HepG2 (cell line): Measurements from ENCODE around the gene RIPOR3. TPM values are rescaled to one million over a fixed set of nuclear protein-coding genes. Genes with fewer than 3 reads are reported as not detected.

Experiments
- microRNA counts: library from miRNA; unstranded; fragments of <30 nt; microRNA quantifications from one replicate; lab custom pipeline; 2015
- microRNA-seq: library from miRNA; unstranded; fragments of <30 nt; microRNA quantifications from one replicate; pipeline ENCODE4, GENCODE V29; 2020
- polyA plus RNA-seq, 8 experiments: library from polyadenylated mRNA; depleted of rRNA in 3 of 8; stranded (reverse) in 7 of 8; unstranded in 1 of 8; fragments of >200 nt; fragmentation: Illumina TruSeq in 4 of 8; extraction: Trizol in 4 of 8; gene quantifications; 2 replicates each; pipeline versions ENCODE4 v1.2.1 to v1.2.3, GENCODE V29; 2011 to 2016; ENCODE audit warnings: low read depth in 4 of 8, missing spikeins in 1 of 8, mixed read lengths in 1 of 8; ENCODE audit not compliant: insufficient read depth in 1 of 8
- small RNA-seq, 3 experiments: library from RNA; depleted of rRNA; stranded (forward); fragments of <200 nt; gene quantifications; one replicate each; pipeline ENCODE3, GENCODE V24; 2012; ENCODE audit warnings: low read depth in 2 of 3, low replicate concordance in 1 of 3; ENCODE audit not compliant: insufficient read length in 3 of 3, insufficient read depth in 2 of 3
- total RNA-seq, 5 experiments: library from RNA; depleted of rRNA; stranded (reverse); fragments of >200 nt; fragmentation: Illumina TruSeq; extraction: Trizol; gene quantifications; 2 replicates each; pipeline ENCODE4 v1.2.3, GENCODE V29; 2016; ENCODE audit warnings: low read depth in 1 of 5

The RIPOR3 gene
- total and polyA plus RNA-seq, 2 of the 13 experiments (the other 11 are each of a cell fraction or from before 2014, with no cell fraction given), result 0.18 TPM; not detected in 1

MicroRNAs encoded within 50 kb of the gene (microRNA counts, 767-probe panel; counts per million panel counts)
- not detected for microRNA hsa-miR-645 (lab: Ali Mortazavi, UCI)

Small RNAs within 50 kb of the gene (microRNA-seq; reads per million reads assigned to microRNA genes)
- gene MIR1302-5 (not detected), gene MIR645 (not detected)

Small RNAs within 50 kb of the gene (small RNA-seq; reads per million reads assigned to genes)
- 0 reads per million in 3 experiments for gene MIR1302-5
- 0 reads per million in 3 experiments for gene MIR645
- 0 reads per million in 3 experiments for gene RF00019

Other genes starting within 250 kb of the RIPOR3 start
- 33.3 and 37.2 TPM in 2 replicates for gene PTPN1, start 181.2 kb downstream of the RIPOR3 start, total RNA-seq (2016; rRNA removed; fragmentation: Illumina TruSeq; extraction: Trizol)
- 16.8 and 17.7 TPM in 2 replicates for gene PTPN1, start 181.2 kb downstream of the RIPOR3 start, polyA plus RNA-seq (2011; rRNA removed)
- 22.2 and 26.6 TPM in 2 replicates for gene PARD6B, start 40.0 kb upstream of the RIPOR3 start, total RNA-seq (2016; rRNA removed; fragmentation: Illumina TruSeq; extraction: Trizol)
- gene PARD6B, start 40.0 kb upstream of the RIPOR3 start, polyA plus RNA-seq (2011; rRNA removed), result 6.0 and 6.9 TPM in 2 replicates
- gene BCAS4, start 103.5 kb upstream of the RIPOR3 start, total RNA-seq (2016; rRNA removed; fragmentation: Illumina TruSeq; extraction: Trizol), result 5.9 and 7.2 TPM in 2 replicates
- 7.9 and 8.0 TPM in 2 replicates for gene BCAS4, start 103.5 kb upstream of the RIPOR3 start, polyA plus RNA-seq (2011; rRNA removed)
- 21.5 and 60.7 TPM in 2 replicates for gene ADNP, start 239.9 kb upstream of the RIPOR3 start, total RNA-seq (2016; rRNA removed; fragmentation: Illumina TruSeq; extraction: Trizol)
- gene ADNP, start 239.9 kb upstream of the RIPOR3 start, polyA plus RNA-seq (2011; rRNA removed), result 21.0 and 22.3 TPM in 2 replicates